ENCODE measurements around the gene COMMD4. TPM values are rescaled to one million over a fixed set of nuclear protein-coding genes. Genes with fewer than 3 reads are reported as not detected.
"Not testable (repeated sequence)": the region's sequence is repeated elsewhere in the genome, so short reads cannot be mapped to it uniquely, and the experiment has no call there.

COMMD4 gene
- total RNA-seq = 10 to 100 TPM; 65.8 to 70.4 TPM

DNA sequence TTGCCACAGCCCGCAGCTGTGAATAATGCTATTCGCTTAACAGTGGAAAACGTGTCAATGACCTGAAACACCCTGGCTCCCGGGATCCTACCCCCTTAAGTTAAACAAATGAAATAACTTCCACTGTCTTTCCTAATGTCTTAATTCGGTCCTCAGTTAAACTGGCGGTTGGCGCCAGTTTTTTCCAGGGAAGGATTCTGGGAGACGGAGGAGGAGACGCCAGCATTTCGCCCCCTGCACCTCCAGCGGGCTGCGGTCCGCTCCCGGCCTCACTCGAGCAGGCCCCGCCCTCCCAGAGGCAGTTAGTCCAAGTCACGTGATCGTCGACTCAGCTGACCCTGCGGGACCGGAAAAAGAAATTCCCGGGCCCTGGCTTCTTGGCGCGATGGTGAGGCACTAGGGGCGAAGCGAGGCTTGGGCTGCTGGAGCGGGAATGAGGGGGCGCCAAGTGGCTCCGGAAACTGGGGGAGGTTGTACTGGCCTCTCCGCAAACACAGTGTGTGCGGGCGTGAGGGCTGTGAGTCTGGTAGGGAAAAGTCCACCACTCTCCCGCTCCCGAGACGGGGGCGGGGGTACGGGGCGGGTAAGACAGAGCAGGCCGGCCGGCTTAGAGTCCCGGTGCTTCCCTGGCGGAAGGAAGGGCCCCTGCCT is at the start of gene COMMD4:
TSS of gene COMMD4 (plus strand) at position 359 of the 651 bp plus-strand sequence. CDS start at position 386, 27 bp downstream.
- no peaks in the 10 kb centered on the region for H3K27me3 Mint-ChIP-seq (ENCODE audit: low read depth)
- H3K4me3 Mint-ChIP-seq = peak within 1 kb of the TSS; percentile 97
- DNase-seq = peak; percentile 96
- H3K27ac Mint-ChIP-seq = peak within 1 kb of the TSS; percentile 81
- intact Hi-C loops (cut with micrococcal nuclease) = loop anchor here (10.0 kb wide), 1 partner anchor 131 kb away; the partner anchor contains the start of gene C15orf39
- CTCF ChIA-PET = interaction anchor here (0.6 to 1.7 kb wide), 3 partner anchors 32 to 47 kb away, joined by 3 to 7 read pairs (median 4); partner anchors contain the start of gene MAN2C1
- H3K9me3 Mint-ChIP-seq = no peaks in the 10 kb centered on the region
- peaks cover 6% of the 10 kb centered on the region for H3K36me3 Mint-ChIP-seq (ENCODE audit: low read depth)
- peaks cover 21% of the 10 kb centered on the region for H3K4me1 Mint-ChIP-seq (ENCODE audit: low read depth)

- H3K36me3 Mint-ChIP-seq (ENCODE audit: low read depth); H3K9me3 Mint-ChIP-seq; intact Hi-C loops (cut with micrococcal nuclease); DNase-seq; H3K27me3 Mint-ChIP-seq (ENCODE audit: low read depth); H3K27ac Mint-ChIP-seq; CTCF ChIA-PET; H3K4me3 Mint-ChIP-seq; H3K4me1 Mint-ChIP-seq (ENCODE audit: low read depth): not testable (repeated sequence)
These were observed 42.2 kb upstream of the COMMD4 start for GRCh38 chr15:75293660-75294059.

GRCh38 chr15:75298541-75299310 is 37.1 kb upstream of the COMMD4 start:
- intact Hi-C loops (cut with micrococcal nuclease); H3K27ac Mint-ChIP-seq; H3K9me3 Mint-ChIP-seq; H3K27me3 Mint-ChIP-seq (ENCODE audit: low read depth); H3K4me3 Mint-ChIP-seq; H3K36me3 Mint-ChIP-seq (ENCODE audit: low read depth); H3K4me1 Mint-ChIP-seq (ENCODE audit: low read depth): not testable (repeated sequence)
- DNase-seq = peak; percentile 14
- CTCF ChIA-PET = interaction anchor here (0.6 to 1.1 kb wide), 3 partner anchors 196 to 273 kb away, joined by 3 to 4 read pairs (median 4); no protein-coding TSS in a partner anchor

DNA sequence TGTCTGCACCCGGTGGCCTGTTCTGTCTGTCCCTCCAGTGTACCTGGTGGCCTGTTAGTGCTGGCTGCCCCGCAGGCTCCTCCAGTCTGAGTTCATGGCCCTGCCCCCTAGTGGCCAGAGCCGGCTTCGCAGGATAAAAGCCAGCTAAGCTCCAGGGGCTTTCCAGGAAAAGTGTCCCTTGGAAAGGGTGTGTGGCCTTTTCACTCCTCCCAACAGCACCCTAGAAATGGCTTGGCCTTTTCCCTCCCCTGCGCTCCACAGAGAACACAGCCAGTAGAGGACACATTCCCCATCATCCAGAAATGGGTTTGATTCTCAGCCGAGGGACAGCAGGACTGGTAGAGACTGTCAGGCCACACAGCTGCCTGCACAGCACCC is 36.6 kb upstream of the COMMD4 start:
- H3K9me3 Mint-ChIP-seq; H3K27me3 Mint-ChIP-seq (ENCODE audit: low read depth); H3K4me3 Mint-ChIP-seq; intact Hi-C loops (cut with micrococcal nuclease); H3K27ac Mint-ChIP-seq; H3K4me1 Mint-ChIP-seq (ENCODE audit: low read depth); CTCF ChIA-PET; H3K36me3 Mint-ChIP-seq (ENCODE audit: low read depth): not testable (repeated sequence)
- peak; percentile 75 for DNase-seq

- H3K36me3 Mint-ChIP-seq (ENCODE audit: low read depth); intact Hi-C loops (cut with micrococcal nuclease); H3K27me3 Mint-ChIP-seq (ENCODE audit: low read depth); DNase-seq; H3K4me3 Mint-ChIP-seq; H3K4me1 Mint-ChIP-seq (ENCODE audit: low read depth); CTCF ChIA-PET; H3K27ac Mint-ChIP-seq; H3K9me3 Mint-ChIP-seq: not testable (repeated sequence)
These were observed 35.8 kb upstream of the COMMD4 start for GRCh38 chr15:75300026-75300425.

GRCh38 chr15:75302318-75302717 is 33.5 kb upstream of the COMMD4 start:
- no peak overlapping the region for H3K4me3 Mint-ChIP-seq
- no peaks in the 10 kb centered on the region for H3K4me1 Mint-ChIP-seq (ENCODE audit: low read depth)
- CTCF ChIA-PET = no interaction called here
- no peaks in the 10 kb centered on the region for H3K36me3 Mint-ChIP-seq (ENCODE audit: low read depth)
- intact Hi-C loops (cut with micrococcal nuclease) = no loop called here
- H3K9me3 Mint-ChIP-seq = no peaks in the 10 kb centered on the region
- no peak overlapping the region for H3K27ac Mint-ChIP-seq
- no peak for DNase-seq
- H3K27me3 Mint-ChIP-seq (ENCODE audit: low read depth) = peaks cover 16% of the 10 kb centered on the region

- DNase-seq, CTCF ChIA-PET: not testable (repeated sequence)
These were observed 33.1 kb upstream of the COMMD4 start for GRCh38 chr15:75302753-75303152.

DNA sequence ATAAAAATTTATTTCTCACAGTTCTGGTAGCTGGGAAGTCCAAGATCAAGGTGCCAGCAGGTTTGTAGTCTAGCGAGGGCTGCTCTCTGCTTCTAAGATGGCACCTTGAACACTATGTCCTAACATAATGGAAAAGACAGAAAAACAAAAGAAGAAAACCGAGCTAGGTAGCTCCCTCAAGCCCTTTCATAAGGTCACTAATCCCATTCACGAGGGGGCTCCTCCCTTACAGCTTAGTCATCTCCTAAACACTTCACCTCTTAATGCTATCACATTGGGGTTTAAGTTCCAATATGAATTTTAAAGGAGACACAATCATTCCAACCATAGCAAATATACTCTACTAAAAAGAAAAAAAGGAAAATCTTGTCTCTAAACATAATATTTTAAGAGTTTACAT is 29.7 kb upstream of the COMMD4 start:
- Mint-ChIP-seq H3K36me3 (ENCODE audit: low read depth) (no peaks in the 10 kb centered on the region), H3K9me3 (no peaks in the 10 kb centered on the region), H3K27me3 (ENCODE audit: low read depth) (peaks cover 19% of the 10 kb centered on the region), H3K27ac (no peak overlapping the region), H3K4me1 (ENCODE audit: low read depth) (no peaks in the 10 kb centered on the region), H3K4me3 (no peak overlapping the region)
- CTCF ChIA-PET = no interaction called here
- intact Hi-C loops (cut with micrococcal nuclease) = no loop called here
- no peak for DNase-seq

More at GRCh38 chr15:75302753-75303152, 33.1 kb upstream of the COMMD4 start:
- H3K9me3 Mint-ChIP-seq; H3K4me3 Mint-ChIP-seq; H3K4me1 Mint-ChIP-seq (ENCODE audit: low read depth); H3K27ac Mint-ChIP-seq; intact Hi-C loops (cut with micrococcal nuclease); H3K36me3 Mint-ChIP-seq (ENCODE audit: low read depth): not testable (repeated sequence)
- peaks cover 19% of the 10 kb centered on the region for H3K27me3 Mint-ChIP-seq (ENCODE audit: low read depth)

DNA sequence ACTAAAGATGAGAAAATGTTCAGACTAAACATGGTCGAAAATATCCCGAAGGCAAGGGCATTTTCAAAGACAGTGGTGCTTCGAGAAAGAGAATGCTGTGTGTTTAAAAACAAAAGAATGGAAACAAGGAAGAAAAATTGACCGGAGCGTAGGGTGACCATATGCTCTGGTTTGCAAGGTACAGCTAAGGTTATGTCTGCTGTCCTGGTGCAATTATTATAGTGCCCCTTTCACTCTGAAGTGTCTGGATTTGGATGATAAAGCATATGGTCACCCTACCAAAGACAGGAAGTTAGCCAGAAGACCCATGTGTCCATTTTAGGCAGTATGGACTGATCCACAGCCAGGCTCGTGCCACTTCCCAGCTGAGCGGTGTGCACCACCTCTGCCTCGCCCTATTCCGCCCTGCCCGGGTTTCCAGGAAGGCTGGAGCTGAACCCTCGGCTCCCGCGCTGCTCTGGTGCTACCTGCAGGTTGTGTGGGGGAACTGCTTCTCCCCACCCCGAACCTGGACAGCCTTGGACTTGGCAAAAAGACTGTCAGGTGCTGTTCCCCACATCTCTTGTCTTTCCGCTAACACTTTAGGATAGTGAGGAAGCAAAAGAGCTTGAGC is 28.0 kb upstream of the COMMD4 start:
- no peaks in the 10 kb centered on the region for H3K9me3 Mint-ChIP-seq
- no peaks in the 10 kb centered on the region for H3K36me3 Mint-ChIP-seq (ENCODE audit: low read depth)
- CTCF ChIA-PET = interaction anchor here (1.2 to 1.9 kb wide), 2 partner anchors 60 to 279 kb away, joined by 5 read pairs; partner anchors contain the start of gene MAN2C1
- peaks cover 19% of the 10 kb centered on the region for H3K27me3 Mint-ChIP-seq (ENCODE audit: low read depth)
- H3K27ac Mint-ChIP-seq = no peak overlapping the region
- H3K4me1 Mint-ChIP-seq (ENCODE audit: low read depth) = no peaks in the 10 kb centered on the region
- no peak overlapping the region for H3K4me3 Mint-ChIP-seq
- peak; percentile 14 for DNase-seq
- intact Hi-C loops (cut with micrococcal nuclease) = no loop called here

GRCh38 chr15:75309711-75310110 is 26.2 kb upstream of the COMMD4 start:
- CTCF ChIA-PET = interaction anchor here (0.7 kb wide), 1 partner anchor 75 kb away, joined by 4 read pairs; no protein-coding TSS in a partner anchor
- no peak overlapping the region for H3K4me3 Mint-ChIP-seq
- H3K27me3 Mint-ChIP-seq (ENCODE audit: low read depth) = peaks cover 19% of the 10 kb centered on the region
- H3K27ac Mint-ChIP-seq = no peak overlapping the region
- H3K9me3 Mint-ChIP-seq = no peaks in the 10 kb centered on the region
- DNase-seq = no peak
- no peaks in the 10 kb centered on the region for H3K36me3 Mint-ChIP-seq (ENCODE audit: low read depth)
- intact Hi-C loops (cut with micrococcal nuclease) = no loop called here
- H3K4me1 Mint-ChIP-seq (ENCODE audit: low read depth) = no peaks in the 10 kb centered on the region

DNA sequence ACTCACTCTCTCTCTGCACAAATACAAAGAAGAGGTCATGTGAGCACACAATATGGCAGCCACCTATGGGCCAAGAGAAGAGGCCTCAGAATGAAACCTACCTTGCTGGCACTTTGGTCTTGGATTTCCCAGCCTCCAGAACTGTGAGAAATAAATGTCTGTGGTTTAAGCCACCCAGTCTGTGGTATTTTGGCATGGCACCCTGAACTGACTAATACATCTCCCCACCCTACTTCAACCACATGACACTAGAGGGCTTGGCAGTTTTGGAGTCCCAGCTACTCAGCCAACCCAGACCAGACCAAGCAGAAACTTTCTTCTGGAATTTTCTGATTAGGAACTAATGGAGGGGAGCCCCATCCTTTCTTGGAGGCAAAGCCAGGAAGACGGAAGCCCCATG is 23.3 kb upstream of the COMMD4 start:
- H3K4me1 Mint-ChIP-seq (ENCODE audit: low read depth); H3K36me3 Mint-ChIP-seq (ENCODE audit: low read depth); H3K27ac Mint-ChIP-seq; DNase-seq; intact Hi-C loops (cut with micrococcal nuclease); H3K4me3 Mint-ChIP-seq; H3K27me3 Mint-ChIP-seq (ENCODE audit: low read depth); H3K9me3 Mint-ChIP-seq; CTCF ChIA-PET: not testable (repeated sequence)

- CTCF ChIA-PET = no interaction called here
- Mint-ChIP-seq H3K27ac (no peak overlapping the region), H3K4me1 (ENCODE audit: low read depth) (no peaks in the 10 kb centered on the region), H3K36me3 (ENCODE audit: low read depth) (no peaks in the 10 kb centered on the region), H3K27me3 (ENCODE audit: low read depth) (no peaks in the 10 kb centered on the region), H3K4me3 (no peak overlapping the region), H3K9me3 (no peaks in the 10 kb centered on the region)
- intact Hi-C loops (cut with micrococcal nuclease) = no loop called here
- no peak for DNase-seq
These were observed 22.6 kb upstream of the COMMD4 start for GRCh38 chr15:75313116-75313845.

All from activated naive CD4-positive, alpha-beta T cell treated with anti-CD3 and anti-CD28 coated beads for 36 hours (primary cell).